HEK293 (cell line): ENCODE measurements around the gene SLC27A2.

Experiments used
- CTCF ChIA-PET: fragments of 350-600 bp; formaldehyde crosslinking; extraction: SDS; loops from one replicate; lab custom pipeline; 2021; ENCODE audit warnings: antibody characterized with exemption; lab: Yijun Ruan, JAX
- POLR2A ChIA-PET: fragments of 300-600 bp; formaldehyde crosslinking; extraction: SDS; loops from one replicate; lab custom pipeline; 2020; ENCODE audit warnings: antibody characterized with exemption, inconsistent platforms; lab: Yijun Ruan, JAX
- H3K27ac ChIP-seq: fragments of 200-500 bp; sonication (Bioruptor generic); 2 replicates; pipeline ENCODE4 v1.5.1; 2014; ENCODE audit warnings: low read depth, low read length, control low read depth, inconsistent platforms; ENCODE audit errors: extremely low read depth
- H3K36me3 ChIP-seq, 2 experiments: fragments of 200-500 bp in 1 of 2; sonication (Bioruptor generic) in 1 of 2; 1 replicate in 1 of 2; 2 replicates in 1 of 2; pipeline ENCODE4 v1.5.1; 2014 to 2017; ENCODE audit warnings: inconsistent platforms in 2 of 2, low read length in 2 of 2; ENCODE audit not compliant: control insufficient read depth in 2 of 2, insufficient read depth in 1 of 2
- H3K4me1 ChIP-seq: fragments of 200-500 bp; sonication (Bioruptor generic); 2 replicates; pipeline ENCODE4 v1.5.1; 2014; ENCODE audit warnings: mild to moderate bottlenecking, low read length, inconsistent platforms; ENCODE audit not compliant: control insufficient read depth, insufficient read depth
- H3K4me3 ChIP-seq: 2 replicates; pipeline ENCODE4 v1.5.1; 2011; ENCODE audit warnings: low read depth, mild to moderate bottlenecking, control low read depth, low read length, moderate library complexity
- H3K9me3 ChIP-seq: fragments of 200-500 bp; sonication (Bioruptor generic); 2 replicates; pipeline ENCODE4 v1.5.1; 2014; ENCODE audit warnings: low read depth, low read length, inconsistent platforms; ENCODE audit not compliant: control insufficient read depth, insufficient read depth
- GLI2 ChIP-seq: fragments of 450-650 bp; formaldehyde crosslinking; IDR thresholded peaks from 2 replicates; pipeline ENCODE4; 2017; ENCODE audit warnings: missing biosample characterization, missing genetic modification characterization, low read depth, borderline replicate concordance
- GLIS2 ChIP-seq: fragments of 450-650 bp; formaldehyde crosslinking; IDR thresholded peaks from 2 replicates; pipeline ENCODE4 v1.5.1; 2016; ENCODE audit warnings: missing biosample characterization, missing genetic modification characterization
- KLF8 ChIP-seq: fragments of 450-650 bp; formaldehyde crosslinking; IDR thresholded peaks from 2 replicates; pipeline ENCODE4 v1.5.1; 2016; ENCODE audit warnings: missing biosample characterization, missing genetic modification characterization
- MYNN ChIP-seq: fragments of 450-650 bp; formaldehyde crosslinking; IDR thresholded peaks from 2 replicates; pipeline ENCODE4 v1.5.1; 2016; ENCODE audit warnings: missing biosample characterization, missing genetic modification characterization, borderline replicate concordance
- MZF1 ChIP-seq: fragments of 450-650 bp; formaldehyde crosslinking; IDR thresholded peaks from 2 replicates; pipeline ENCODE4 v1.5.1; 2017; ENCODE audit warnings: missing biosample characterization, missing genetic modification characterization, borderline replicate concordance
- OSR2 ChIP-seq: fragments of 450-650 bp; formaldehyde crosslinking; IDR thresholded peaks from 2 replicates; pipeline ENCODE4 v1.5.1; 2016; ENCODE audit warnings: missing biosample characterization, missing genetic modification characterization
- PRDM6 ChIP-seq: fragments of 450-650 bp; formaldehyde crosslinking; IDR thresholded peaks from 2 replicates; pipeline ENCODE4 v1.5.1; 2017; ENCODE audit warnings: missing biosample characterization, missing genetic modification characterization
- SCRT2 ChIP-seq: fragments of 450-650 bp; formaldehyde crosslinking; IDR thresholded peaks from 2 replicates; pipeline ENCODE4 v1.5.1; 2016; ENCODE audit warnings: missing biosample characterization, missing genetic modification characterization
- SETDB1 ChIP-seq: IDR thresholded peaks from one replicate; pipeline ENCODE4 v1.6.1; 2017; ENCODE audit warnings: mild to moderate bottlenecking, low read length, moderate library complexity, mixed read lengths; ENCODE audit not compliant: insufficient read length
- WT1 ChIP-seq: fragments of 450-650 bp; formaldehyde crosslinking; IDR thresholded peaks from 2 replicates; pipeline ENCODE4 v1.5.1; 2016; ENCODE audit warnings: missing biosample characterization, missing genetic modification characterization
- ZBTB1 ChIP-seq: fragments of 450-650 bp; formaldehyde crosslinking; IDR thresholded peaks from 2 replicates; pipeline ENCODE4 v1.5.1; 2016; ENCODE audit warnings: missing biosample characterization, missing genetic modification characterization
- ZBTB20 ChIP-seq: fragments of 450-650 bp; formaldehyde crosslinking; IDR thresholded peaks from 2 replicates; pipeline ENCODE4 v1.5.1; 2016; ENCODE audit warnings: missing biosample characterization, missing genetic modification characterization
- ZBTB44 ChIP-seq: fragments of 450-650 bp; IDR thresholded peaks from 2 replicates; pipeline ENCODE4 v1.5.1; 2018; ENCODE audit warnings: missing biosample characterization, mild to moderate bottlenecking, missing genetic modification characterization
- ZBTB8A ChIP-seq: fragments of 450-650 bp; formaldehyde crosslinking; IDR thresholded peaks from 2 replicates; pipeline ENCODE4 v1.5.1; 2016; ENCODE audit warnings: missing biosample characterization, missing genetic modification characterization
- ZEB2 ChIP-seq: fragments of 450-650 bp; formaldehyde crosslinking; IDR thresholded peaks from 2 replicates; pipeline ENCODE4 v1.5.1; 2016; ENCODE audit warnings: missing biosample characterization, missing genetic modification characterization
- ZNF10 ChIP-seq: fragments of 450-650 bp; formaldehyde crosslinking; IDR thresholded peaks from 2 replicates; pipeline ENCODE4 v1.5.1; 2017; ENCODE audit warnings: missing biosample characterization, missing genetic modification characterization
- ZNF121 ChIP-seq: fragments of 450-650 bp; formaldehyde crosslinking; IDR thresholded peaks from 2 replicates; pipeline ENCODE4 v1.5.1; 2016; ENCODE audit warnings: missing biosample characterization, missing genetic modification characterization
- ZNF155 ChIP-seq: fragments of 450-650 bp; formaldehyde crosslinking; IDR thresholded peaks from 2 replicates; pipeline ENCODE4 v1.5.1; 2016; ENCODE audit warnings: missing biosample characterization, missing genetic modification characterization
- ZNF169 ChIP-seq: fragments of 450-650 bp; formaldehyde crosslinking; IDR thresholded peaks from 2 replicates; pipeline ENCODE4 v1.5.1; 2016; ENCODE audit warnings: missing biosample characterization, missing genetic modification characterization
- ZNF18 ChIP-seq: fragments of 450-650 bp; formaldehyde crosslinking; IDR thresholded peaks from 2 replicates; pipeline ENCODE4 v1.5.1; 2016; ENCODE audit warnings: missing biosample characterization, missing genetic modification characterization
- ZNF23 ChIP-seq: fragments of 450-650 bp; formaldehyde crosslinking; IDR thresholded peaks from 2 replicates; pipeline ENCODE4 v1.5.1; 2016; ENCODE audit warnings: missing biosample characterization, missing genetic modification characterization, borderline replicate concordance
- ZNF341 ChIP-seq: fragments of 450-650 bp; formaldehyde crosslinking; IDR thresholded peaks from 2 replicates; pipeline ENCODE4; 2016; ENCODE audit warnings: low read depth, missing biosample characterization, missing genetic modification characterization
- ZNF394 ChIP-seq: fragments of 450-650 bp; formaldehyde crosslinking; IDR thresholded peaks from 2 replicates; pipeline ENCODE4 v1.5.1; 2016; ENCODE audit warnings: missing biosample characterization, missing genetic modification characterization, mild to moderate bottlenecking, moderate library complexity, borderline replicate concordance
- ZNF561 ChIP-seq: fragments of 450-650 bp; IDR thresholded peaks from 2 replicates; pipeline ENCODE4 v1.5.1; 2018; ENCODE audit warnings: missing biosample characterization, missing genetic modification characterization, borderline replicate concordance
- ZNF654 ChIP-seq: fragments of 450-650 bp; formaldehyde crosslinking; IDR thresholded peaks from 2 replicates; pipeline ENCODE4 v1.5.1; 2016; ENCODE audit warnings: low read depth, missing biosample characterization, missing genetic modification characterization
- ZNF660 ChIP-seq: fragments of 450-650 bp; IDR thresholded peaks from 2 replicates; pipeline ENCODE4 v1.5.1; 2018; ENCODE audit warnings: missing biosample characterization, mild to moderate bottlenecking, missing genetic modification characterization
- ZNF76 ChIP-seq: fragments of 450-650 bp; formaldehyde crosslinking; IDR thresholded peaks from 2 replicates; pipeline ENCODE4; 2016; ENCODE audit warnings: low read depth, missing biosample characterization, missing genetic modification characterization, borderline replicate concordance
- ZNF768 ChIP-seq: fragments of 450-650 bp; formaldehyde crosslinking; IDR thresholded peaks from 2 replicates; pipeline ENCODE4 v1.5.1; 2018; ENCODE audit warnings: missing biosample characterization, mild to moderate bottlenecking, missing genetic modification characterization
- ZNF785 ChIP-seq: fragments of 450-650 bp; formaldehyde crosslinking; IDR thresholded peaks from 2 replicates; pipeline ENCODE4 v1.5.1; 2016; ENCODE audit warnings: missing biosample characterization, missing genetic modification characterization

The SLC27A2 gene

GRCh38 chr15:50145451-50145872, 36.5 kb upstream of the SLC27A2 start (continued):
- TF ChIP-seq ZBTB20 (tag by site-specific recombination) (no peak), ZNF155 (tag by site-specific recombination) (no peak), ZBTB1 (tag by site-specific recombination) (no peak), ZNF18 (tag by site-specific recombination) (no peak), MYNN (tag by site-specific recombination) (no peak), ZNF660 (tag by site-specific recombination) (0 out of 2 replicates have a peak, but pooled peaks have one; percentile 41), ZEB2 (0 out of 2 replicates have a peak, but pooled peaks have one; percentile 21)
- TF ChIP-seq, all 188 proteins: peak for 8

- ChIA-PET POLR2A (no interaction called here), CTCF (interaction anchor here (0.6 kb wide), 1 partner anchor 675 kb away, joined by 3 read pairs; no protein-coding TSS in a partner anchor)
- H3K36me3 ChIP-seq, result no peaks in the 10 kb centered on the region
- H3K27ac ChIP-seq, result no peak overlapping the region
- no peaks in the 10 kb centered on the region for H3K4me1 ChIP-seq
- no peak overlapping the region for H3K4me3 ChIP-seq
- TF ChIP-seq ZNF768 (no peak), ZNF121 (tag by site-specific recombination) (no peak), GLIS2 (tag by site-specific recombination) (no peak), ZBTB8A (no peak), ZNF76 (tag by site-specific recombination) (no peak), WT1 (tag by site-specific recombination) (no peak), OSR2 (tag by site-specific recombination) (no peak), ZNF561 (no peak), ZNF785 (no peak), ZNF341 (no peak), SCRT2 (tag by site-specific recombination) (no peak), ZNF169 (no peak), ZNF394 (tag by site-specific recombination) (no peak), GLI2 (tag by site-specific recombination) (no peak), SETDB1 (no peak), KLF8 (no peak)
- no peaks in the 10 kb centered on the region for H3K9me3 ChIP-seq
Measured at GRCh38 chr15:50146632-50147031, 35.4 kb upstream of the SLC27A2 start.

GRCh38 chr15:50148362-50148963, 33.5 kb upstream of the SLC27A2 start:
- ChIA-PET CTCF (interaction anchor here (0.7 to 2.1 kb wide), 10 partner anchors 8 to 913 kb away, joined by 3 to 23 read pairs (median 3); no protein-coding TSS in a partner anchor), POLR2A (no interaction called here)
- H3K36me3 ChIP-seq, result no peaks in the 10 kb centered on the region
- no peaks in the 10 kb centered on the region for H3K9me3 ChIP-seq
- H3K27ac ChIP-seq, result no peak overlapping the region
- H3K4me3 ChIP-seq, result no peak overlapping the region
- H3K4me1 ChIP-seq, result no peaks in the 10 kb centered on the region
- TF ChIP-seq MZF1 (tag by site-specific recombination) (0 out of 2 replicates have a peak, but pooled peaks have one; percentile 20), ZNF23 (no peak), ZBTB44 (no peak), PRDM6 (tag by site-specific recombination) (no peak), ZNF654 (tag by site-specific recombination) (peak; percentile 77), ZNF10 (tag by site-specific recombination) (peak; percentile 89)
- TF ChIP-seq, all 188 proteins: peak for 3
